ENCODE measurements around the gene ATG16L2. TPM values are rescaled to one million over a fixed set of nuclear protein-coding genes. Genes with fewer than 3 reads are reported as not detected.

ATG16L2 gene
- total and polyA plus RNA-seq, 9 of the 15 experiments (the other 6 are each of a cell fraction or from before 2014, with no cell fraction given) = 0.18 to 11.2 (median 6.2) TPM

GRCh38 chr11:72793425-72794367 lies 20.5 kb upstream of the ATG16L2 start, which contains the start of gene STARD10 (continued):
- TF ChIP-seq E2F5 (CRISPR knock-in tag; IDR thresholded peaks at IDR 0.05) = no peak
- peak; percentile 67 for TF ChIP-seq SUPT5H (IDR thresholded peaks at IDR 0.05)
- peak; percentile 25; the same call in 1 of the 2 replicates for TF ChIP-seq E2F1 (CRISPR knock-in tag; IDR thresholded peaks at IDR 0.05)
- TF ChIP-seq TBP (optimal IDR thresholded peaks at IDR 0.05; ENCODE audit: low read depth, low read length) = peak; percentile 23
- TF ChIP-seq KLF1 (tag; IDR thresholded peaks at IDR 0.05) = no peak; the same call in 1 of the 2 replicates
- no peak for TF ChIP-seq TRIM24 (IDR thresholded peaks at IDR 0.05)
- 0 out of 2 replicates have a peak, but pooled peaks have one; percentile 41 for TF ChIP-seq ARID1B (IDR thresholded peaks at IDR 0.05)
- no peak for TF ChIP-seq NFATC3 (IDR thresholded peaks at IDR 0.05)
- no peak for TF ChIP-seq ZNF609 (CRISPR knock-in tag; IDR thresholded peaks at IDR 0.05; ENCODE audit: borderline replicate concordance)
- no peak for TF ChIP-seq SMAD1 (IDR thresholded peaks at IDR 0.05; ENCODE audit: low read depth, low read length, partially characterized antibody)
- no peak for TF ChIP-seq ZNF655 (CRISPR knock-in tag; IDR thresholded peaks at IDR 0.05)
- TF ChIP-seq TBL1XR1 (IDR thresholded peaks at IDR 0.05; ENCODE audit: low read length in 2 of 2) = peak in 1 of 2 experiments; percentile 66; a peak in 2 of 4 replicates
- TF ChIP-seq L3MBTL2 (IDR thresholded peaks at IDR 0.05) = peak; percentile 94
- no peak for TF ChIP-seq CREBBP (IDR thresholded peaks at IDR 0.05; ENCODE audit: low read depth, low read length)
- TF ChIP-seq ZNF431 (CRISPR knock-in tag; IDR thresholded peaks at IDR 0.05) = no peak
- no peak for TF ChIP-seq ZNF449 (CRISPR knock-in tag; IDR thresholded peaks at IDR 0.05)
- no peak for TF ChIP-seq ZNF586 (CRISPR knock-in tag; conservative IDR thresholded peaks at IDR 0.05)
- no peak for TF ChIP-seq ZKSCAN8 (CRISPR knock-in tag; IDR thresholded peaks at IDR 0.05)

Measured in K562 (cell line).